CD14-positive monocyte (primary cell): ENCODE results near the gene QRICH2. TPM values are rescaled to one million over a fixed set of nuclear protein-coding genes. Genes with fewer than 3 reads are reported as not detected.

Source experiments
- DNase-seq, 3 donors: peaks; one replicate each; pipeline ENCODE4 v3.0.0-alpha.2; 2011 to 2022
- H2AFZ ChIP-seq: 2 replicates; pipeline ENCODE4 v1.6.0; 2012; ENCODE audit warnings: mild to moderate bottlenecking, low read depth, low read length, inconsistent platforms; ENCODE audit not compliant: insufficient read depth, poor library complexity, severe bottlenecking
- H3K27ac ChIP-seq, 2 donors: 1 replicate in 1 of 2; 2 replicates in 1 of 2; pipeline ENCODE4 v1.5.1; 2012 to 2013; ENCODE audit warnings: low read length in 2 of 2, control low read depth in 1 of 2, inconsistent platforms in 1 of 2, low read depth in 1 of 2, mild to moderate bottlenecking in 1 of 2
- H3K27me3 ChIP-seq, 2 donors: one replicate each; pipeline versions ENCODE4 v1.6.0 to v1.6.1; 2011 to 2013; ENCODE audit warnings: low read length in 2 of 2; ENCODE audit not compliant: control insufficient read depth in 2 of 2, insufficient read depth in 2 of 2
- H3K36me3 ChIP-seq, 2 donors: replicated peaks in 1 of 2; 1 replicate in 1 of 2; 2 replicates in 1 of 2; pipeline versions ENCODE4 v1.5.1 to v1.6.1; 2012 to 2013; ENCODE audit warnings: low read length in 2 of 2, control low read depth in 1 of 2, inconsistent platforms in 1 of 2, mild to moderate bottlenecking in 1 of 2; ENCODE audit not compliant: insufficient read depth in 2 of 2, control insufficient read depth in 1 of 2
- H3K4me1 ChIP-seq, 2 donors: 1 replicate in 1 of 2; 2 replicates in 1 of 2; pipeline versions ENCODE4 v1.5.1 to v1.6.1; 2012 to 2013; ENCODE audit warnings: low read length in 2 of 2, control low read depth in 1 of 2, inconsistent platforms in 1 of 2, mild to moderate bottlenecking in 1 of 2, moderate library complexity in 1 of 2; ENCODE audit not compliant: insufficient read depth in 2 of 2, control insufficient read depth in 1 of 2
- H3K4me2 ChIP-seq: replicated peaks from 2 replicates; pipeline ENCODE3; 2012; ENCODE audit warnings: low read length, moderate library complexity, mild to moderate bottlenecking; ENCODE audit not compliant: poor library complexity, severe bottlenecking; ENCODE audit errors: extremely low read depth
- H3K4me3 ChIP-seq, 3 experiments: fragments of 200-600 bp in 1 of 3; sonication (generic) in 1 of 3; replicated peaks in 1 of 3; 1 replicate in 2 of 3; 2 replicates in 1 of 3; pipeline ENCODE4 v1.5.1; 2011 to 2013; ENCODE audit warnings: low read length in 3 of 3, mild to moderate bottlenecking in 3 of 3, control low read depth in 2 of 3, low read depth in 2 of 3, inconsistent platforms in 1 of 3, moderate library complexity in 1 of 3
- H3K79me2 ChIP-seq: 2 replicates; pipeline ENCODE4 v1.6.0; 2012; ENCODE audit warnings: mild to moderate bottlenecking, control low read depth, inconsistent platforms, low read length, moderate library complexity; ENCODE audit not compliant: insufficient read depth
- H3K9ac ChIP-seq: 2 replicates; pipeline ENCODE4 v1.6.0; 2017; ENCODE audit warnings: low read length, mild to moderate bottlenecking; ENCODE audit not compliant: insufficient read depth, poor library complexity, severe bottlenecking
- H3K9me3 ChIP-seq, 2 donors: replicated peaks in 1 of 2; 1 replicate in 1 of 2; 2 replicates in 1 of 2; pipeline versions ENCODE4 v1.5.1 to v1.6.1; 2012 to 2013; ENCODE audit warnings: low read length in 2 of 2, control low read depth in 1 of 2; ENCODE audit not compliant: control insufficient read depth in 1 of 2, insufficient read depth in 1 of 2
- H4K20me1 ChIP-seq: 2 replicates; pipeline ENCODE4 v1.6.0; 2012; ENCODE audit warnings: mild to moderate bottlenecking, low read length, control low read depth, moderate library complexity; ENCODE audit not compliant: insufficient read depth
- H3K27ac Mint-ChIP-seq, 7 donors: one replicate each; pipeline ENCODE4 v1.8.0; 2020; ENCODE audit warnings: mild to moderate bottlenecking in 7 of 7, mixed read lengths in 7 of 7, moderate library complexity in 6 of 7, inconsistent platforms in 2 of 7
- H3K27me3 Mint-ChIP-seq, 3 donors: one replicate each; pipeline ENCODE4 v1.8.0; 2021 to 2022; ENCODE audit warnings: low read depth in 3 of 3, mild to moderate bottlenecking in 3 of 3, mixed read lengths in 3 of 3, moderate library complexity in 3 of 3, inconsistent platforms in 1 of 3
- H3K36me3 Mint-ChIP-seq, 2 donors: one replicate each; pipeline ENCODE4 v1.8.0; 2020; ENCODE audit warnings: mixed read lengths in 2 of 2, inconsistent platforms in 1 of 2, mild to moderate bottlenecking in 1 of 2
- H3K4me1 Mint-ChIP-seq: one replicate; pipeline ENCODE4 v1.8.0; 2020; ENCODE audit warnings: mild to moderate bottlenecking, mixed read lengths
- H3K4me3 Mint-ChIP-seq, 2 donors: one replicate each; pipeline ENCODE4 v1.8.0; 2020; ENCODE audit warnings: mild to moderate bottlenecking in 2 of 2, mixed read lengths in 2 of 2, moderate library complexity in 1 of 2
- H3K9me3 Mint-ChIP-seq, 7 donors: one replicate each; pipeline ENCODE4 v1.8.0; 2020 to 2022; ENCODE audit warnings: mixed read lengths in 7 of 7, mild to moderate bottlenecking in 6 of 7, moderate library complexity in 6 of 7, inconsistent platforms in 2 of 7
- WGBS: methylation state at CpG from one replicate; pipeline ENCODE4 v1.1.5; 2013; ENCODE audit warnings: missing lambda C conversion rate; ENCODE audit not compliant: insufficient coverage; 5-methylcytosine and 5-hydroxymethylcytosine counted together
- intact Hi-C, 2 donors: fragments of 100-400 bp; cut with micrococcal nuclease; formaldehyde crosslinking; loops; one replicate each; pipeline versions ENCODE4 v1.15.0 to v1.15.1; 2023
- polyA plus RNA-seq, 3 donors: library from polyadenylated mRNA; depleted of rRNA in 1 of 3; unstranded in 2 of 3; stranded (reverse) in 1 of 3; fragments of 300-500 nt in 2 of 3; fragments of >200 nt in 1 of 3; fragmentation: Illumina TruSeq in 2 of 3; gene quantifications; 1 replicate in 2 of 3; 2 replicates in 1 of 3; pipeline ENCODE4 v1.2.3, GENCODE V29; 2012 to 2021
- TF ChIP-seq, protein P1 (sequence below): fragments of 200-600 bp; IDR thresholded peaks from one replicate; pipeline ENCODE4 v1.8.0; 2022; ENCODE audit warnings: antibody characterized with exemption, mild to moderate bottlenecking

QRICH2 gene
- polyA plus RNA-seq, 3 donors, result 0.04 to 1.9 TPM; not detected in 1

GRCh38 chr17:76270127-76270592, 37.9 kb downstream of the QRICH2 start:
- H3K4me2 ChIP-seq, result no peak overlapping the region
- peaks cover 0 to 2% (median 0%) of the 10 kb centered on the region in 3 donors for H3K27me3 Mint-ChIP-seq
- H3K4me1 ChIP-seq, result peaks cover 68 to 76% of the 10 kb centered on the region in 2 donors
- no peak overlapping the region for H3K9ac ChIP-seq
- TF ChIP-seq, protein P1, sequence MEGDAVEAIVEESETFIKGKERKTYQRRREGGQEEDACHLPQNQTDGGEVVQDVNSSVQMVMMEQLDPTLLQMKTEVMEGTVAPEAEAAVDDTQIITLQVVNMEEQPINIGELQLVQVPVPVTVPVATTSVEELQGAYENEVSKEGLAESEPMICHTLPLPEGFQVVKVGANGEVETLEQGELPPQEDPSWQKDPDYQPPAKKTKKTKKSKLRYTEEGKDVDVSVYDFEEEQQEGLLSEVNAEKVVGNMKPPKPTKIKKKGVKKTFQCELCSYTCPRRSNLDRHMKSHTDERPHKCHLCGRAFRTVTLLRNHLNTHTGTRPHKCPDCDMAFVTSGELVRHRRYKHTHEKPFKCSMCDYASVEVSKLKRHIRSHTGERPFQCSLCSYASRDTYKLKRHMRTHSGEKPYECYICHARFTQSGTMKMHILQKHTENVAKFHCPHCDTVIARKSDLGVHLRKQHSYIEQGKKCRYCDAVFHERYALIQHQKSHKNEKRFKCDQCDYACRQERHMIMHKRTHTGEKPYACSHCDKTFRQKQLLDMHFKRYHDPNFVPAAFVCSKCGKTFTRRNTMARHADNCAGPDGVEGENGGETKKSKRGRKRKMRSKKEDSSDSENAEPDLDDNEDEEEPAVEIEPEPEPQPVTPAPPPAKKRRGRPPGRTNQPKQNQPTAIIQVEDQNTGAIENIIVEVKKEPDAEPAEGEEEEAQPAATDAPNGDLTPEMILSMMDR, result no peak
- no peak overlapping the region for H3K4me3 Mint-ChIP-seq
- H3K9me3 Mint-ChIP-seq, result no peaks in the 10 kb centered on the region
- no peak overlapping the region for H3K27ac Mint-ChIP-seq
- no peak overlapping the region for H3K4me3 ChIP-seq
- H2AFZ ChIP-seq, result no peak overlapping the region
- intact Hi-C loops, result loop anchor here in 1 of 2 donors (10.0 kb wide), 1 partner anchor 45 kb away; no protein-coding TSS in a partner anchor
- H3K27ac ChIP-seq, result no peak overlapping the region
- H3K9me3 ChIP-seq, result no peaks in the 10 kb centered on the region
- peaks cover 57% of the 10 kb centered on the region for H3K4me1 Mint-ChIP-seq
- H3K36me3 ChIP-seq, result peaks cover 13 to 16% of the 10 kb centered on the region in 2 donors
- H3K27me3 ChIP-seq, result no peaks in the 10 kb centered on the region
- no peak for DNase-seq
- peaks cover 31% of the 10 kb centered on the region for H4K20me1 ChIP-seq
- peaks cover 22 to 30% of the 10 kb centered on the region in 2 donors for H3K36me3 Mint-ChIP-seq
- peaks cover 50% of the 10 kb centered on the region for H3K79me2 ChIP-seq
- WGBS, result 95% methylated on average over 12 of the region's 26 CpGs

- Mint-ChIP-seq H3K4me3 (peak overlapping the region; percentile 30 to 69), H3K27ac (peak overlapping the region; percentile 95 to 98 (median 96)), H3K9me3 (no peaks in the 10 kb centered on the region), H3K36me3 (peaks cover 22 to 30% of the 10 kb centered on the region in 2 donors), H3K27me3 (peaks cover 0 to 2% (median 0%) of the 10 kb centered on the region in 3 donors), H3K4me1 (peaks cover 60% of the 10 kb centered on the region)
- DNase-seq, result no peak
- Histone ChIP-seq H3K27ac (peak overlapping the region; percentile 84 to 87), H4K20me1 (peaks cover 31% of the 10 kb centered on the region), H3K27me3 (no peaks in the 10 kb centered on the region), H3K9me3 (no peaks in the 10 kb centered on the region), H3K79me2 (peaks cover 50% of the 10 kb centered on the region), H3K36me3 (peaks cover 13 to 16% of the 10 kb centered on the region in 2 donors), H3K9ac (no peak overlapping the region), H3K4me3 (peak overlapping the region in 1 of 3 experiments; percentile 97), H3K4me2 (peak overlapping the region; percentile 86), H2AFZ (no peak overlapping the region), H3K4me1 (peaks cover 72 to 80% of the 10 kb centered on the region in 2 donors)
- TF ChIP-seq, protein P1, result no peak
- intact Hi-C loops, result loop anchor here in 1 of 2 donors (5.0 to 10.0 kb wide), 5 partner anchors 37 to 494 kb away; partner anchors contain the start of genes EXOC7, MFSD11 and SRSF2
- WGBS, result 93% methylated on average over 5 of the region's 12 CpGs
Measured at GRCh38 chr17:76268991-76269981, 38.8 kb downstream of the QRICH2 start.
